Measurements from ENCODE around the gene CTU2. TPM values are rescaled to one million over a fixed set of nuclear protein-coding genes. Genes with fewer than 3 reads are reported as not detected.
A peak's percentile ranks its signal among the peaks of the same experiment; 100 is the strongest.

CTU2 gene
- total RNA-seq (2022), result 39.5 and 49.1 TPM in 2 replicates
- Bru-seq, nascent RNA, result percentile 53 among the genes with signal in this experiment
- BruChase-seq, experiment 1, labeled RNA remaining after a 6-hour chase, result percentile 63 among the genes with signal in this experiment
- percentile 59 among the genes with signal in this experiment for BruChase-seq, experiment 2, labeled RNA remaining after a 2-hour chase
- long read RNA-seq, transcript CTU2-202 (15 exons, 1,751 nt), result major isoform, 42 of 67 reads
- long read RNA-seq, partial matches to known transcripts, result 5 of 67 reads
- long read RNA-seq, other reads (novel, unspliced or antisense), result 17 of 67 reads

DNA sequence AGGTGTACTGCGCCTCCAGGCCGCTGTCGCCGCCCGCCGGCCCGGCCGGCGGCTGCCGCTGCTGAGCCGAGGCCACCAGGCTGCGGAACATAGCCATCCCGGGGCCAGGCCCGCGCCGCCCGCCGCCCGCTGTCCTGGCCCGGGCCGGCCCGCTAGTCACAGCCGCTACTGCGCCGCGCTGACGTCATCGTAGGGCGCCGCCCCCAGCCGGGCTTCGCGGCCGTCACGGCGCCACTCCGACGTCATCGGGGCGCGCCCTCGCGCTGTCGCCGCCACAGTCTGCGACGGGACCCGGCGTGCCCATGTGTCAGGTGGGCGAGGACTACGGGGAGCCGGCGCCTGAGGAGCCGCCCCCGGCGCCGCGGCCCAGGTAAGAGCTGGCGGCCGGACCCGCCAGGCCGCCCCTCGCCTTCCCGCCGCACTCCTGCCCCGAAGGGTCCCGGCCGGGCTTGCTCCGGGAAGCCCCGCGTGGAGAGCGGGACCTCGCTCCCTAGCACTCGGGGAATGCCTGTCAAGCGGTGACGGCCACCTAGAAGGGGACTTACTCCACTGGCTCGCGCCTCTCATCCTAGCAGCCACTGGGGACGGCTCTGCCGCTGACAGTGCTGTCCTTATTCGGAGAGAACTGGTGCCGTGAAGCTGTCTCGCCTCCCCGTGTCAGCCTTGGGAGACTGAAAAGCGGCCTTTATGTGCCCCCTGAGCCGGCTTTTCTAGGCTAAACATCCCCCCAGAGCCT, at the start of gene CTU2, which contains the start of gene RNF166:
Gene CTU2 (plus strand): TSS at position 275 of the 736 bp plus-strand sequence. CDS start 28 bp downstream, at position 303.
Gene RNF166 (minus strand): TSS at position 180 of the 736 bp plus-strand sequence. CDS start 83 bp downstream, at position 97.
- no peaks in the 10 kb centered on the region for H3K27me3 Mint-ChIP-seq (ENCODE audit: unreplicated experiment)
- DNase-seq, result peak; percentile 97
- peak within 1 kb of the TSS; percentile 80 for H3K4me3 Mint-ChIP-seq (ENCODE audit: low read depth, unreplicated experiment)
- peak within 1 kb of the TSS; percentile 77 for H3K27ac Mint-ChIP-seq (ENCODE audit: unreplicated experiment)
- peaks cover 9% of the 10 kb centered on the region for H3K4me1 Mint-ChIP-seq (ENCODE audit: low read depth, unreplicated experiment)
- no TSS peak for BruUV-seq (replicated peaks)
- H3K36me3 Mint-ChIP-seq (ENCODE audit: insufficient read depth, unreplicated experiment), result peaks cover 45% of the 10 kb centered on the region
- no peaks in the 10 kb centered on the region for H3K9me3 Mint-ChIP-seq (ENCODE audit: low read depth, unreplicated experiment)
- CTCF ChIA-PET, result no interaction called here
- TF ChIP-seq, protein P1, sequence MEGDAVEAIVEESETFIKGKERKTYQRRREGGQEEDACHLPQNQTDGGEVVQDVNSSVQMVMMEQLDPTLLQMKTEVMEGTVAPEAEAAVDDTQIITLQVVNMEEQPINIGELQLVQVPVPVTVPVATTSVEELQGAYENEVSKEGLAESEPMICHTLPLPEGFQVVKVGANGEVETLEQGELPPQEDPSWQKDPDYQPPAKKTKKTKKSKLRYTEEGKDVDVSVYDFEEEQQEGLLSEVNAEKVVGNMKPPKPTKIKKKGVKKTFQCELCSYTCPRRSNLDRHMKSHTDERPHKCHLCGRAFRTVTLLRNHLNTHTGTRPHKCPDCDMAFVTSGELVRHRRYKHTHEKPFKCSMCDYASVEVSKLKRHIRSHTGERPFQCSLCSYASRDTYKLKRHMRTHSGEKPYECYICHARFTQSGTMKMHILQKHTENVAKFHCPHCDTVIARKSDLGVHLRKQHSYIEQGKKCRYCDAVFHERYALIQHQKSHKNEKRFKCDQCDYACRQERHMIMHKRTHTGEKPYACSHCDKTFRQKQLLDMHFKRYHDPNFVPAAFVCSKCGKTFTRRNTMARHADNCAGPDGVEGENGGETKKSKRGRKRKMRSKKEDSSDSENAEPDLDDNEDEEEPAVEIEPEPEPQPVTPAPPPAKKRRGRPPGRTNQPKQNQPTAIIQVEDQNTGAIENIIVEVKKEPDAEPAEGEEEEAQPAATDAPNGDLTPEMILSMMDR (IDR thresholded peaks at IDR 0.05; ENCODE audit: unreplicated experiment), result no peak
- intact Hi-C loops (cut with micrococcal nuclease; ENCODE audit: unreplicated experiment), result no loop called here

DNA sequence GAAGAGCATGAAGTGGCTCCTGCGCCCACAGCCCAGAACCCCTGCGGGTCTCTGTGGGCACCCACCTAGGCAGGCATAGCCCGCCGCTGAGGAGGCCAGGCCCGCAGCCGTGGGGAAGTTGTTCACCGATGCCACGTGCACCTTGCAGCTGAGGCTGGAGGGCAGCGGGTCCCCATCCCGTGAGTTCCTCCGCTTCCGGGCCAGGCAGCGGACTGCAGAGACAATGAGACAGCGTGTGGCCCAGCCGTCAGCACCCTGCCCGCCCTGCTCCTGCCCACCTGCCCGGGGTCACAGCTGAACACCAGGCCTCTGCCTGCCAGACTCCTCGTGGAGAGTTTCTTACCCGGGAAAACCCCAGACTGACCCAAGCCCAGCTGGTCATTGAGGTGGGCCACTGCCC, 48.9 kb upstream of the CTU2 start:
- DNase-seq, result no peak
- Mint-ChIP-seq H3K27me3 (ENCODE audit: unreplicated experiment) (no peaks in the 10 kb centered on the region), H3K4me3 (ENCODE audit: low read depth, unreplicated experiment) (no peak overlapping the region), H3K36me3 (ENCODE audit: insufficient read depth, unreplicated experiment) (peaks cover 92% of the 10 kb centered on the region), H3K4me1 (ENCODE audit: low read depth, unreplicated experiment) (peaks cover 2% of the 10 kb centered on the region), H3K27ac (ENCODE audit: unreplicated experiment) (no peak overlapping the region), H3K9me3 (ENCODE audit: low read depth, unreplicated experiment) (no peaks in the 10 kb centered on the region)
- CTCF ChIA-PET, result no interaction called here
- TF ChIP-seq, protein P1 (IDR thresholded peaks at IDR 0.05; ENCODE audit: unreplicated experiment), result no peak
- no TSS peak for BruUV-seq (replicated peaks)
- intact Hi-C loops (cut with micrococcal nuclease; ENCODE audit: unreplicated experiment), result no loop called here

DNA sequence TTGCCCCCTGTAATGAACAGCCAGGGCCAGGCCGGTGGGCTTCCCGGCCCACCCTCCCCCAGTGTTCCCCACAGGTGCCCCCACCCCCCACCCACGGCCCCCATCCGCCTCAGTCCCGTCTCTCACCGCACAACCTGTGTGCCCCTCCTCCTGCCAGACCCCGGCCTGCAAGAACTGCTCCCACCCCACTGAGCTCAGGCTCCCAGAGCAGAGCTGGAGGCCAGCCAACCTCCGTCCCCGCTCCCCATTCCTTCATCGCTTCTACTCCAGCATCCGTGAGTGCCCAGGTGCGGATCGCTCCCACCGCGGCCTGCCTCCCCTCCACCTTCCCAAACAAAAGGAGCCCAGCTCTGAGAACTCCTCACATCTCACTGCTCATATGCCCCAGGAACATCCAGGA, 47.6 kb upstream of the CTU2 start:
- no peak for DNase-seq
- H3K27me3 Mint-ChIP-seq (ENCODE audit: unreplicated experiment), result no peaks in the 10 kb centered on the region
- CTCF ChIA-PET, result no interaction called here
- no TSS peak for BruUV-seq (replicated peaks)
- H3K4me3 Mint-ChIP-seq (ENCODE audit: low read depth, unreplicated experiment), result no peak overlapping the region
- no peak overlapping the region for H3K27ac Mint-ChIP-seq (ENCODE audit: unreplicated experiment)
- no peaks in the 10 kb centered on the region for H3K4me1 Mint-ChIP-seq (ENCODE audit: low read depth, unreplicated experiment)
- no peaks in the 10 kb centered on the region for H3K9me3 Mint-ChIP-seq (ENCODE audit: low read depth, unreplicated experiment)
- TF ChIP-seq, protein P1 (IDR thresholded peaks at IDR 0.05; ENCODE audit: unreplicated experiment), result no peak
- peaks cover 92% of the 10 kb centered on the region for H3K36me3 Mint-ChIP-seq (ENCODE audit: insufficient read depth, unreplicated experiment)
- intact Hi-C loops (cut with micrococcal nuclease; ENCODE audit: unreplicated experiment), result no loop called here

DNA sequence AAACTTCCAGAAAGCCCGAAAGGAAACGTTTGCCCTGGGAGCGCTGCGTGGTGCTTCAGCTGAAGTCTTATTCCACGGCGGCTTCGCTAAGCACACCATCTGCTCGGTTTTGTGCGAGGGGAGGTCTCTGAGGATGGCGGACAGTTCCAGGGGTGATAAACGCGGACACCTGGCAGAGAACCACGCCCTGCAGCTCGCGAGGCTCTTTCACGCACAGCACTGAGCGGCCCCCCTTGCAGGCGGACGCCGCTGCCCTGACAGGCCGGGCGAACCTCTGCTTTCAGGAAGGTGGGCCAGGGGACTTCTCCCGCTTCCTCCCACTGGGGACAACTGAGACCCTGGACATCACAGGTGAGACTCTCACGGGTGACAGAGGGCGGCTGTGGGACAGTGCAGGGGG, 47.1 kb upstream of the CTU2 start:
- CTCF ChIA-PET, result no interaction called here
- Mint-ChIP-seq H3K4me3 (ENCODE audit: low read depth, unreplicated experiment) (no peak overlapping the region), H3K4me1 (ENCODE audit: low read depth, unreplicated experiment) (no peaks in the 10 kb centered on the region), H3K36me3 (ENCODE audit: insufficient read depth, unreplicated experiment) (peaks cover 92% of the 10 kb centered on the region), H3K9me3 (ENCODE audit: low read depth, unreplicated experiment) (no peaks in the 10 kb centered on the region), H3K27me3 (ENCODE audit: unreplicated experiment) (no peaks in the 10 kb centered on the region), H3K27ac (ENCODE audit: unreplicated experiment) (no peak overlapping the region)
- no TSS peak for BruUV-seq (replicated peaks)
- TF ChIP-seq, protein P1 (IDR thresholded peaks at IDR 0.05; ENCODE audit: unreplicated experiment), result no peak
- intact Hi-C loops (cut with micrococcal nuclease; ENCODE audit: unreplicated experiment), result no loop called here
- DNase-seq, result no peak
